D721Med (cell line): ENCODE measurements around the gene OLFM2.

ENCODE experiments used
- DNase-seq: peaks from one replicate; pipeline ENCODE4 v3.0.0; 2011; ENCODE audit warnings: low spot score; ENCODE audit not compliant: insufficient read length
- FAIRE-seq: peaks from 2 replicates; lab custom pipeline; 2011; peaks lifted over from hg19 to GRCh38; lab: Jason Lieb, UNC
- TF ChIP-seq, protein P1 (sequence below): IDR thresholded peaks from 2 replicates; pipeline ENCODE4 v1.5.1; 2012; ENCODE audit warnings: mild to moderate bottlenecking, control low read depth; ENCODE audit not compliant: insufficient read depth; ENCODE audit errors: missing control alignments

OLFM2 gene

DNA sequence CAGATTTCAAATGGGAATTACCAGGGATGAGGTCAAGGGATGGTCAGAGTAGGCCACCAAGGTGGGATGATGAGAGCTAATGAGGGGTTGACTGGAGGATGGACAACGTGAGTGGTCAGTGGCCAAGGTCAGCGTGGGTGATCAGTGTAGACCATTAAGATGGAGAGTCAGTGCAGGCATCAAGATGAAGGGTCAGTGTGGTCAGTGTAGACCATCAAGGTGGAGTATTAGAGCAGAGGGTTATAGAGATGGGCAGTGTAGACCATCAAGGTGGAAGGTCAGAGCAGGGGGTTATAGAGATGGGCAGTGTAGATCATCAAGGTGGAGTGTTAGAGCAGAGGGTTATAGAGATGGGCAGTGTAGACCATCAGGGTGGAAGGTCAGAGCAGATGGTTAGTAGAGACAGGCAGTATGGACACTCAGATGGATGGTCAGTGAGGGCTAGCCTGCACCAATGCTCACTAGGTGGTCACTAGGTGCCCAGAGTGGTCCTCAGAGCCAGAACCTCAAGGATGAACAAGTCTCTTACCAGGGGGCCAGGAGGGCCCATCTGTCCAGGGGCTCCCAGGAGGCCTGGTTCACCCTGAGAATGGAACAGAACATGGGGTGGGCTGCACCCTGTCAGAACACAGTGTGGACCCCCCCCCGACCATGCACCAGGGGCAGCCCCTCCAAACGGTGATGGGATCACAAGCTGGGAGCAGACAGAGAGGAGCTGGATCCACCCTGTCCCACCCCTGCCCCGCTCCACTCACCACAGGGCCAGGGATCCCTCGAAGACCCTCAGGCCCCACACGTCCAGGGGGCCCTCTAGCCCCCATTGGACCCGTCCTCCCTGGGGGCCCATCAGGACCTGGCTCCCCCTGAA lies 32.7 kb upstream of the OLFM2 start:
- no peak for FAIRE-seq

DNA sequence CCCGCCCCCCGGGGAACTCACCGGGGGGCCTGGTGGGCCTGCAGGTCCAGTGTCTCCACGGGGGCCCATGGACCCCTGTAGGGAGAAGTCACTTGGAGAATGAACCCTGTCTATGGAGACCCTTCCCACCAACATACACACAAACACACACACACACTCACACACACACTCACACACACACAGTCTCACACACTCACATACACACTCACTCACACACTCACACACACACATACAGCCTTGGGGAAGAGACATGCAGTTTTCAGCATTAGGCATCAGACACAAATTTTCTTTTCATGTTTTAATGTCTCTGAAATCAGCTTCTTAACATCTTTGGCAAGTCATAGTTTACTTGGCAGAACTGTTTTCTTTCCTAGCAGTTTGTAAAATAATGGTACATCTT lies 31.0 kb upstream of the OLFM2 start:
- TF ChIP-seq, protein P1, sequence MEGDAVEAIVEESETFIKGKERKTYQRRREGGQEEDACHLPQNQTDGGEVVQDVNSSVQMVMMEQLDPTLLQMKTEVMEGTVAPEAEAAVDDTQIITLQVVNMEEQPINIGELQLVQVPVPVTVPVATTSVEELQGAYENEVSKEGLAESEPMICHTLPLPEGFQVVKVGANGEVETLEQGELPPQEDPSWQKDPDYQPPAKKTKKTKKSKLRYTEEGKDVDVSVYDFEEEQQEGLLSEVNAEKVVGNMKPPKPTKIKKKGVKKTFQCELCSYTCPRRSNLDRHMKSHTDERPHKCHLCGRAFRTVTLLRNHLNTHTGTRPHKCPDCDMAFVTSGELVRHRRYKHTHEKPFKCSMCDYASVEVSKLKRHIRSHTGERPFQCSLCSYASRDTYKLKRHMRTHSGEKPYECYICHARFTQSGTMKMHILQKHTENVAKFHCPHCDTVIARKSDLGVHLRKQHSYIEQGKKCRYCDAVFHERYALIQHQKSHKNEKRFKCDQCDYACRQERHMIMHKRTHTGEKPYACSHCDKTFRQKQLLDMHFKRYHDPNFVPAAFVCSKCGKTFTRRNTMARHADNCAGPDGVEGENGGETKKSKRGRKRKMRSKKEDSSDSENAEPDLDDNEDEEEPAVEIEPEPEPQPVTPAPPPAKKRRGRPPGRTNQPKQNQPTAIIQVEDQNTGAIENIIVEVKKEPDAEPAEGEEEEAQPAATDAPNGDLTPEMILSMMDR, result no peak
- DNase-seq (no peak), FAIRE-seq (no peak)

More for the DNA sequence above, 32.7 kb upstream of the OLFM2 start:
- no peak for DNase-seq
- TF ChIP-seq, protein P1, result no peak

DNA sequence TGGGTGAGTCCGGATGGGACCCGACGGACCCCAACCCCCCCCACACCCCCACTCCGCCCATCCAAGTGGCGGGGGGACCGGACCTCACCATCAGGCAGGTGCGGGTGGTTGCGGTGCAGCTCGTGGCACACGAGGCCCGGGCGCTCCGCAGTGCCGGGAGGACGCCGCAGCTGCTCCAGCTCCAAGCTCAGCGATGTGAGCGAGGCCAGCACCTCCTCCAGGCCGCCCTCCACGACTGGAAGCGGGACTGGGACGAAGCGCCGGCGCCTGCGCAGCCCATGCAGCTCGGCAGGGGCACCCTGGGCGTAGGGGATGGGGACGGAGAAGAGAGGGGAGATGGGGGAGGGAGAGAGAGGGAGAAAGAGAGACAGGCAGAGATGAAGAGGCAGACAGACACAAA lies 30.1 kb upstream of the OLFM2 start:
- no peak for DNase-seq
- FAIRE-seq, result no peak
- TF ChIP-seq, protein P1, result no peak

DNA sequence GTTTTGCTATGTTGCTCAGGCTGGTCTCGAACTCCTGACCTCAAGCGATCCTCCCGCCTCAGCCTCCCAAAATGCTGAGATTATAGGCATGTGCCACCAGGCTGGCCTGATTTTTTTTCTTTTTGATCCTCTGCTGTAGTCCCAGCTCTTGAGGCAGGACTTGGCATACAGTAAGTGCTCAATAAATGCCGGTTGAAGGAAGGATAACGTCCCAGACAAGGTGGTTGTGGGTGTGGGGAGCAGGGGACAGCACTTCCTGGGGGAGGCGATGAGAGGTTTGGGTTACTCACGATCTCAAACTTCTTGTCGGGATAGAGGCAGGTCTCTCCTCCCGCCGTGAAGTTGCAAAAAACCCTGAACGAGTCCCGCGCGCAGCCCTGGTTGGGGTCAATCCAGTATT lies 29.7 kb upstream of the OLFM2 start:
- TF ChIP-seq, protein P1, result no peak
- no peak for FAIRE-seq
- DNase-seq, result no peak

DNA sequence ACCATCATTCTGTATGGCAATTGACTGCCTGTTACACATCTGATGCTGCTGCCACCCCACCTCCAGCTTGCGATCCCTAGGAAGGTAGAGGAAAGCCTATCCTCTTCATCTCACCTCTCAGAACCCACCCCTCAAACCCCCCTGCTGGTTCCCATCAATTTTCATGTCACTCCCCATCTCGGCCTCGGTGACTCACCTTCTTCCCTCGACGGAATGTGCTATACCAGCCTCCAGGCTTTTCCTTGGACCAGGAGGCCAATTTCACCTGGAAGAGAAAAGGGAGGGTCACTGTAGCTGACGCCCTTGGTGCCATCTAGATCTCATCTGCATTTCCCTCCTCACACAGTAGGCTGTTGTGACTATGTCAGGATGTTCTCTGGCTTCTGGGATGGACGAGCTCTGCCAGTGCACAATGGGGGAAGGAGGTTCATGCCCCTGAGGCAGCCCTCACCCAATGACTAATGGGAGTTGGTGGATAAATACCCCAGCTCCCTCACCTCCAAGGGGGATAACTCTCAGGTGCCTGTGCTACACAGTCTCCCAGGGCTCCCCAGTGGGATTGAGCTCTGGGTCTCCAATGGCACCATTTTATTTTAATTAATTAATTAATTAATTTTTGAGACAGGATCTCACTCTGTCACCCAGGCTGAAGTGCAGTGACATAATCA lies 26.4 kb upstream of the OLFM2 start:
- no peak for FAIRE-seq
- TF ChIP-seq, protein P1, result no peak
- no peak for DNase-seq

DNA sequence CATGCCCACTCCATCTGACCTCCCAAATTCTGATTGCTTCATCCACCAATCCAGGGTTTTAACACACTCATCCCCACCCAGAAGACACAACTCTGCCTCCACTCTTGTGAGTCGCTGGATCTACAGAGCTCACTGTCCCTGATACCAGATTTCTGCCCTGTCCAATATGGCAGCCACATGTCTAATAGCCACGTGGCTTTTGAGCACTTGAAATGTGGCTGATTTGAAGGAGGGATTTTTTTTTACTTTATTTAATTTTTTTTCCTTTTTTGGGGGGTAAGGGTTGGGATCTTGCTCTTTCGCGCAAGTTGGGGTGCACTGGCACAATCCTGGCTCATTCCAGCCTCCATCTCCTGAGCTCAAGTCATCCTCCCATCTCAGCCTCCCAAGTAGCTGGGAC lies 24.8 kb upstream of the OLFM2 start:
- no peak for DNase-seq
- no peak for FAIRE-seq
- TF ChIP-seq, protein P1, result no peak

DNA sequence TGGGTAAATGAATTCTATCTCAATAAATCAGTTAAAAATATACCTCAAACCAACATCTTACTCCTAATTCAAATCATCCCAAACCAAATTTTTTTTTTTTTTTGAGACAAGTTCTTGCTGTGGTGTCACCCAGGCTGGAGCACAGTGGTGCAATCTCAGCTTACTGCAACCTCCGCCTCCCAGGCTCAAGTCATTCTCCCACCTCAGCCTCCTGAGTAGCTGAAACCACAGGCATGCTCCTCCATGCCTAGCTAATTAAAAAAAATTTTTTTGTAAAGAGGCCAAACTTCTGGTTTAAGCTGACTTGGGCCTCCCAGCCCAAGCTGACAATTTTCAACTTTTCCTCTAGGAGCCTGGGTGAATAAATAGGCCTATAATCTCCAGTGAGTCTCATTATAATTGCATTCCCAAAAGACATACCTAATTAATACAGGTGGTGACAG lies 22.1 kb upstream of the OLFM2 start:
- TF ChIP-seq, protein P1, result no peak
- DNase-seq (no peak), FAIRE-seq (no peak)
